Embryonic facial prominence (tissue), 1 donor: ENCODE results near the gene NCK2.
"Not testable (repeated sequence)": the region's sequence is repeated elsewhere in the genome, so short reads cannot be mapped to it uniquely, and the experiment has no call there.

Source experiments
- DNase-seq: peaks from one replicate; pipeline ENCODE4 v3.0.0-alpha.2; 2016; ENCODE audit errors: extremely low spot score

NCK2 gene

DNA sequence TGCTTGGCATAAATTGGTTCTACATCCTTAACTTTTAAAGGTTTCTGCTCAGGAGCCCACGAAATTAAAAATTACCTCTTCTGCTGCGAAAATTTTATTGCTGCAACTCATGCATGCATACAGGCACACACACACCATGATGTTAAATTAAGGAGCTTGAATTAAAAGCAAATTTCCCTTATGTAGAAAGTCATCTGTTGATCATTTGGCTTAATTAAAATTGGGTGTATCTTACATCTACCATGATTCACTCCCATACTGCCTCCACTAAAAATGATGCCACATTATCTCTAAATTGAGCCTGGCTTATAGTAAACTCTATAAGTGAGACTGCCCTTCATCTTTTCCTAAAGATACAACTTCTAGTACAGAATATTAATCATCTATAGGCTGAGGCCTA, 145.4 kb downstream of the NCK2 start:
- DNase-seq, result no peak

DNA sequence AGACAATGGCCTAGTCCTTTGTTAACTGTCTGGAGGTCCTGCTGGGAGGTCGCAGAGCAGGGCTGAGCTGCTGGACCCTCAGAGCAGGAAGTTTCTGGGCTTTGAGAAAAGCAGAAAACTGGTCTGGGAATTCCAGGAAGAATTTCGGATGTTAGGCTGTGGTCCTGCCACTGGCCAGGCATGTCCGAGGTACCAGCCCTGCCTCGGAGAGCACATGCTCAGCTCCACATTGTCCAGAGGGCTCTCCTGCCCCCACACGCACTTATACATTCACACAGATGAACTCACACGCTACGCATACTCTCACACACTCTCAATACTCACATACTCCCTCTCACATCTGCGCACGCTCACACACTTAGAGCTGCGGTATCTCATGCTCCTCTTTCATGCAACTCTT, 146.1 kb downstream of the NCK2 start:
- no peak for DNase-seq

DNA sequence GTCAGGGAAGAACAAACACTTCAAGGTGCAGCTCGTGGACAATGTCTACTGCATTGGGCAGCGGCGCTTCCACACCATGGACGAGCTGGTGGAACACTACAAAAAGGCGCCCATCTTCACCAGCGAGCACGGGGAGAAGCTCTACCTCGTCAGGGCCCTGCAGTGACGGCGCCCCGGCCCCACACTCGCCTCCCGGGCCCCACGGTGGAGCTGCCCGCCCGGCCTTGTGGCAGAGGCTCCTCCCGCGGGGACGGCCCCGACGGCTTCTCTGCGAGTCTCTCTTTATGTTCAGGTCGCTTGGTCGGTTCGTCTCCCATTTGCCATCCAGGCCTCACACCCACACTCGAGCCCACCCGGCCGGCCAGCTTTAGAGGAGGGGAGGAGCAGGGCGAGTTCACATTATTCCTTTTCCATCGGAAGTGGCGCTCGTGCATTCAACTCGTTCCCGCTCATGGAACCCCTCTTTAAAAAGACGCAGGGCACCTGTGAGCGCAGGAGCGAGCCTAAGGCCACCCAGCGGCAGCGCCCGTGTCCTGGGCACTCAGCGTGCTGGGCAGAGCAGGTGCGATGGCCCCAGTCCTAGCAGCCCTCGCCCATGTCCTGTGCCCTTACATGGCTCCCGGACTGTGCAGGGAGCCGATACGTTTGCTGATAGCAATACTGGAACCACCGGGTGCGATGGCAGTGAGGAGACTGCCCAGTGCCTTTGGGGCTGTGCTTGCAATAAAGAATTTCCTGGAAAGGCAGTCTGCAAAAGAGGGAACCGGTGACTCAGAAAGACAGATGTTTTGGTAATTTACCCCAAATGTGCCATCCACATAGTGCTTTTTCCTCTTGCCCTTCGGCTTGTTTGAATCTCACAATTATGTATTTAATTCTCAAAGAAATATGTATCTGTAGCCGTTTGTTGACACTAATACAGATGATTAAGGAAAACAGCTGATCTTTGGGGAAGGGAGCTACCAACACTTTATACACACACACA, 148.6 kb downstream of the NCK2 start:
- no peak for DNase-seq

DNA sequence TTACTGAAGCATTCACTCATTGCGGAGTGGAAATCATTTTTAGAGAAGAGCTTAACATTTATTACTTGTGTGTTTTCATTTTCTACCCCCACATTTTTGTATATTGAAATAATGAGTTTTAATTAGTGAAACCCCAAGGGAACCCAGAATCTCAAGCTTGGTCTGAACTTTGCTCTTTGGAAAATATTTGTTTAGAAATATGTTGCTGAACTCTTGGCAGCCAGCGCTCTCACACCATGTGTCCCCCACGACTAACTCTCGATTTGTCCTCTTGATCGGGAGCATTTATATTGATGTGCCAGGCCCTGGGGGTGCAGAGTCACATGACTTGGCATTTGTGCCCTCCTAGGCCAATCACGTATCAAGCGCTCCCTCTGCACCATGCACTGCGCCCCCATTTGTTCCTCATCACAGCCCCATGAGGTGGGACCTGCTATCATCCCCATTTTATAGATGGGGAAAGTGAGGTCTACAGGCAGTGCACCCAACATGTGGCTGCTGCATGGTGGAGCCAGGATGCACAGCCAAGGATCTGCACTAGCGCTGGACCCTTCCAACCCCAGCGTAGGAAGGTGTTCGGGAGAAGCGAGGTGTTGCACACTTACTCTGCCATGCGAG, 149.7 kb downstream of the NCK2 start:
- DNase-seq, result no peak

GRCh38 chr2:105895990-105896764, 151.5 kb downstream of the NCK2 start:
- DNase-seq, result no peak

DNA sequence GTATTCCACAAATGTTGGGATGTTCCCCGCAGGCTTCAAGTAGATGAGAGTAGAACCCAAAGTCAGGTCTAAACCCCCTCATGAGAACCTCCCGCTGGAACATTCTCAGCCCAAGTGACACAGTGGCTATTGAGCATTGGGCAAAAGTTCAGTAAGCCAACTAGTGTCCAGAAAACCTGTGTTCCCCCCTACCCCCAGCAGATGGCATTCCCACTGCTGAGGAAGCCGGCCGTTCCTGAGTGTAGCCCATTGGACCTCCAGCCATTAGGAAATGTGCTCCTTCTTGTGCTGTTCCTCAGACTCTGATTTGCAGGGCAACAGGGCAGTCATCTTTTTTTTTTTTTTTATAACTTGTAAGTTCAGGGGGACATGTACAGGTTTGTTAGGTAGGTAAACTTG, 152.1 kb downstream of the NCK2 start:
- DNase-seq, result no peak

- not testable (repeated sequence) for DNase-seq
These were observed 153.0 kb downstream of the NCK2 start for GRCh38 chr2:105897694-105898093.

- DNase-seq, result no peak
These were observed 158.5 kb downstream of the NCK2 start for GRCh38 chr2:105903051-105903674.

GRCh38 chr2:105904938-105905337, 160.2 kb downstream of the NCK2 start:
- DNase-seq, result no peak

DNA sequence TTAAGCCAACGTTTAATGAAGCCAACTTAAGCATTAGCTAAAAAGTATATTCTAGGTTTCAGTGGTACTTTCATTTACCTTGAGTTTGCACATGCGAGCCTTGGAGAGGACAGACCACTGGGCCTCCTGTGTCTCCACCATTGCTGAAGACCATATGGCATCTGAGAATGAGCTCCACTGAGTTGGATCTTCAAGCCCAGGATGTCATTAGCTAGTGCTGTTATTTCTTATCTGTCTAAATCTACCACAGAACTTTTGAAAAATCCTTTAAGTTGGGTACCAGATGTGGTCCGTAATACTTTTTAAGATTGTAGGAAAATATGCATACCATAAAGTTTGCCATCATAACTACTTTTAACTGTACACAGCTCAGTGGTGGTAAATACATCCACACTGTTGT, 161.8 kb downstream of the NCK2 start:
- no peak for DNase-seq

GRCh38 chr2:105907184-105907583, 162.5 kb downstream of the NCK2 start:
- no peak for DNase-seq

DNA sequence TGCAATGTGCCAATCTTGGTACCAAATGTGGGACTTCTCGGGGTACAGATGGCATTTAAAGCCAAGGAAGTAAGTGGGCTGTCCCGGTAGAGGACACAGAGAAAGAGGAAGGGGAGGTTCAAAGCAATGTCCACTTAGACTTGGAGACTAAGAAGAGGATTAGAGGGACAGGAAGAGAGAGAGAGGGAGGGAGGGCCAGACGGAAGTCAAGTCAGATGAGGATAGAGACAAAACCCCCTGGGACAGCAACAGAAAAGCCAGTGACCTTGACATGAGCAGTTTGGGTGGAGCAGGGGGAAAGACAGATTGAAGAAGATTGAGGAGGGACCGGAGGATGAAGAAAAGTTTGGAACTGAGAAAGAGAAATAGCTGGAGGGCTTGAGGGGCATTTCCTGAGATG, 164.5 kb downstream of the NCK2 start:
- no peak for DNase-seq

DNA sequence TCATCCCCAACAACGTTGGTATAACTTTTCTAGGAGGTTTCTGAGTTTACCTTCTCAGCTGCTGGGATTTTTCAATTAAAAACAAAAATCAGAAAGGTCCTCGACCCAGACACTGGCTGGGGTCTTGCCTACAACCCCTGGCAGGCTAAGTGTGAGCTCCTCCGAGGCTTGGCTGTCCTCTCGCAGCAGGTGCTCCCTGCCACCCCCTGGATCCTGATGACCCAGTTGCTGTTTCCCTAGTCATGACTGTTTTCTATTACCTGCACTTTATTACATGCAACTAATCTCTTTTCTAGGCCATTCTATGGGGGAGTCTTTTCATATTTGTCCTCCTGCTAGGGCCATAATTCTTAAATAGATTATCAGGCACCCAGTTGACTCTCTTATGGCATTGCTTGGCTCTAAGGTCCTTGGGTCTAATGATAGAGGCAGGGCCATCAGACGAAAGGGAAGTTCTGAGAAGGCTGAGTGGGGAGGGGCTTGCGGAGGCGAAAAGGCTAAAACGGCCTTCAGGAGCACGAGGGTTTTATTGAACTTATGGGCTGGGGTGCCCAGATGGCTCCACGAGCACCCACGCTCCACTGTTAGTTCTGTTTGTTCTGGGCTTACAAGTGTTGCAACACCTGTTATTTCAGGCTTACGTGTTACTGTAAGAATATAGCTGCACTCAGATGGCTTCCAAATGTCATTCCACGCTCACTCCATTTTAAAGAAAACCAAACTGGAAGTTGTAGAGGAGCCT, 166.0 kb downstream of the NCK2 start:
- DNase-seq, result no peak

GRCh38 chr2:105911425-105911824, 166.7 kb downstream of the NCK2 start:
- no peak for DNase-seq

DNA sequence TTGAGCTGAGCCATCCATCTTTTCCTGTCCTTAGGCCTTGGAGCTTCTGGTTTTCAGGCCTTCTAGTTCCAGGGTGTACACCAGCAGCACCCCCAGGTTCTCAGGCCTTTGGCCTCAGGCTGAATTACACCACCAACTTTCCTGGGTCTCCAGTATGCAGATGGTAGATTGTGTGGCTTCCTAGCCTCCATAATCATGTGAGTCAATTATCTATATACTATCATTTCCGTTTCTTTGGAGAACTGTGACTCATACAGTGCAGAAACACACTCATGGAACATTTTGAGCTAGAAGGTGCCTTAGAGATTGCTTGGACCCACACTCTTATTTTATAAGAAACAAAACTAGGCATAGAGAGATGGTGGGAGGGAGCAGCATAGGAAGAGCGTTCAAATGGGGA, 167.4 kb downstream of the NCK2 start:
- DNase-seq, result no peak

- no peak for DNase-seq
These were observed 170.4 kb downstream of the NCK2 start for GRCh38 chr2:105915005-105915558.

DNA sequence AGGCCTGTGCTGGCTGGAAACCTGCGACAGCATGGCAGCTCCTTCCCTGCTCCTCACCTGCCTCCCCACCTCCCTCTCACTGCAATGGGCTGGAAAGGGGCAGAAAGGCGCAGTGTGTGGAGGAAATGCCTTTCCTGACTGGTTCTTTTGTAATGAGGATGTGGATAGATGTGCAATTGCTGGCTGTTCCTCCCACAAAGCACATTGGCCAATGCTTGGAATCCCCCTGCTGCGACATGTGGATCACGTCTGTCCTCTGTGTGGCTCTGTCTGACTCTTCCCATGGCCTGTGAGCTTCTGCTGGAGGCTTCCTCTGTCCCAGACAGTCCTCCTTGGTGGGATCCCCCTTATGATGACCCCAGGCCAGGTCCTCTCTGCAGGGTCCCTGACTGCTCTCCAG, 172.5 kb downstream of the NCK2 start:
- no peak for DNase-seq

DNA sequence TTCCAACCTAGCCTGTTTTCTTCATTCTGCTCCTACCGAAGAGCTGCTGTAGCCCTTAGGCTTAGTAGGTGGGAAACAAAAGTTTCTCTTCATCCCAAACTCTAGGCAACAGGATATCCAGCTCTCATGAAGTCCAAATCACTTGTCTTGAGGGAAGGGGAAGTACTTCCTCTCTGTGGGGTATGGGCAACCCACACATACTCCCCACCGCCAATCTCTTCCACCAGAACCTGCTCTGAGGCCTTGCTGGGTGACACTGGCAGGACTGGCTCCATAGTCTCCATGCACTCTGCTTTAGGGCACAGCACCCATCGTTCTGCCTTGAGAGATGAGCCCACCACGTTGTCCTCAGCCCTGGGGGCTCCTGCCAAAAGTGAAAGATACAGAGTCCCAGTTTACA, 173.0 kb downstream of the NCK2 start:
- DNase-seq, result no peak

DNA sequence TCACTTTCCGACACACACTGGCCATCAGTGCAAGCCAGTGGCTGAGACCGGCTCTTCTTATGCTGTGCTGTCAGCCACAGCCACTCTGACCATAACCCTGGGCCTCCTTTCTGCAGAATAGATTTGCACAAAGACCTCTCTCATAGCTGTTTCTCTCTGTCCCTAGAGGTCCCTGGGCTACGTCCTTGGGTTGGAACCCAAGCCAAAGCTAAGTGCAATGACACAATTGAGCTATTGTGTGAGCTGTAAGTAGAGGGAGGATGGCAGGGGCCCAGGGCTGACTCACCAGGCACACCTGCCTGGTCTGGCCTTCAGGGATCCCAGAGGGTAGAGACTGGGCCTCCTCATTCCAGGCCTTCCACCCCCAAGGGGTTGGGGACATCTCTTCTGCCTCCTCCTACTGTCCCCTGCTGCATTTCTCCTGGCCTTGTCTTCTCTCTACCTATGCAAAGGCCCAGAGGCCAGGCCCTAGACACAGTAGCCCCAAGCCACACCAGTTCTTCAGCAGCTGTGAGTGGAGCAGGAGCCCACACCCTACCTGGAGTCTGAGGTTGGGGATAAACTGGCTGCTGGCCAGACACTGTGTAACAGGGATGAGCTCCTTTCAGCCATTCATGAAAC, 174.6 kb downstream of the NCK2 start:
- no peak for DNase-seq

GRCh38 chr2:105919826-105920225, 175.1 kb downstream of the NCK2 start:
- no peak for DNase-seq
